AG04449 (cell line): Measurements from ENCODE around the gene OXNAD1.

ENCODE experiments used
- CTCF ChIA-PET: fragments of 350-600 bp; formaldehyde crosslinking; extraction: SDS; loops from one replicate; lab custom pipeline; 2021; ENCODE audit warnings: antibody characterized with exemption; lab: Yijun Ruan, JAX
- POLR2A ChIA-PET: fragments of 400-600, 350-600 bp; formaldehyde crosslinking; extraction: SDS; loops from one replicate; lab custom pipeline; 2020; ENCODE audit warnings: antibody characterized with exemption, inconsistent platforms; lab: Yijun Ruan, JAX
- DNase-seq: peaks from one replicate; pipeline ENCODE4 v3.0.0-alpha.2; 2010; ENCODE audit warnings: low read depth, low spot score
- H3K4me3 ChIP-seq: 2 replicates; pipeline ENCODE4 v1.5.1; 2011; ENCODE audit warnings: low read depth, mild to moderate bottlenecking, control low read depth, low read length
- TF ChIP-seq, protein P1 (sequence below): IDR thresholded peaks from one replicate; pipeline ENCODE4 v1.5.1; 2011; ENCODE audit warnings: mild to moderate bottlenecking, moderate library complexity, low read length, control low read depth, inconsistent platforms; ENCODE audit not compliant: insufficient read depth; ENCODE audit errors: missing control alignments

The OXNAD1 gene

DNA sequence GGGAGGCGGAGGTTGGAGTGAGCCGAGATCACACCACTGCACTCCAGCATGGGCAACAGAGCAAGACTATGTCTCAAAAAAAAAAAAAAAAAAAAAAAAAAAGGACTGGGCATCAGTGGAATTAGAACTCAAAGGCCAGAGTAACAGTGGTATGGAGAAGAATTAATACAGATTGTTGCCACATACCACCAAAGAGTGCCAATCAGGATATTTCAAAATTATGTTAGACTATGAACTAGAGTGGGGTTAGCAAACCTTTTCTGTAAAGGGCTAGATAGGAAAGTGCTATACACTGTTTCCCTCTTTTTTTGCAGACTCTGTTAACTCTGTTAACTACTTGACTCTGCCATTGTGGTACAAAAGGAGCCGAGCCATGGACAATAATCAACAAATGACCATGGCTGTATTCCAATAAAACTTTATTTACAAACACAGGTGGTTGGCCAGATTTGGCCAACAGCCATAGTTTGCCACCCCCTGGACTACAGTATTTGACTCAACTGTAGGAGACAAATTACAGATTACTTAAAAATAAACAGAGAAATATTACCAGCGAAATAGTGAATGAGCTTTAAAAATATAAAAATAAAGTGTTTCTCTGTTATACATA lies 28.9 kb upstream of the OXNAD1 start:
- ChIA-PET POLR2A (no interaction called here), CTCF (interaction anchor here (1.4 kb wide), 1 partner anchor 187 kb away, joined by 5 read pairs; no protein-coding TSS in a partner anchor)
- no peak overlapping the region for H3K4me3 ChIP-seq
- no peak for DNase-seq
- TF ChIP-seq, protein P1, sequence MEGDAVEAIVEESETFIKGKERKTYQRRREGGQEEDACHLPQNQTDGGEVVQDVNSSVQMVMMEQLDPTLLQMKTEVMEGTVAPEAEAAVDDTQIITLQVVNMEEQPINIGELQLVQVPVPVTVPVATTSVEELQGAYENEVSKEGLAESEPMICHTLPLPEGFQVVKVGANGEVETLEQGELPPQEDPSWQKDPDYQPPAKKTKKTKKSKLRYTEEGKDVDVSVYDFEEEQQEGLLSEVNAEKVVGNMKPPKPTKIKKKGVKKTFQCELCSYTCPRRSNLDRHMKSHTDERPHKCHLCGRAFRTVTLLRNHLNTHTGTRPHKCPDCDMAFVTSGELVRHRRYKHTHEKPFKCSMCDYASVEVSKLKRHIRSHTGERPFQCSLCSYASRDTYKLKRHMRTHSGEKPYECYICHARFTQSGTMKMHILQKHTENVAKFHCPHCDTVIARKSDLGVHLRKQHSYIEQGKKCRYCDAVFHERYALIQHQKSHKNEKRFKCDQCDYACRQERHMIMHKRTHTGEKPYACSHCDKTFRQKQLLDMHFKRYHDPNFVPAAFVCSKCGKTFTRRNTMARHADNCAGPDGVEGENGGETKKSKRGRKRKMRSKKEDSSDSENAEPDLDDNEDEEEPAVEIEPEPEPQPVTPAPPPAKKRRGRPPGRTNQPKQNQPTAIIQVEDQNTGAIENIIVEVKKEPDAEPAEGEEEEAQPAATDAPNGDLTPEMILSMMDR, result no peak

DNA sequence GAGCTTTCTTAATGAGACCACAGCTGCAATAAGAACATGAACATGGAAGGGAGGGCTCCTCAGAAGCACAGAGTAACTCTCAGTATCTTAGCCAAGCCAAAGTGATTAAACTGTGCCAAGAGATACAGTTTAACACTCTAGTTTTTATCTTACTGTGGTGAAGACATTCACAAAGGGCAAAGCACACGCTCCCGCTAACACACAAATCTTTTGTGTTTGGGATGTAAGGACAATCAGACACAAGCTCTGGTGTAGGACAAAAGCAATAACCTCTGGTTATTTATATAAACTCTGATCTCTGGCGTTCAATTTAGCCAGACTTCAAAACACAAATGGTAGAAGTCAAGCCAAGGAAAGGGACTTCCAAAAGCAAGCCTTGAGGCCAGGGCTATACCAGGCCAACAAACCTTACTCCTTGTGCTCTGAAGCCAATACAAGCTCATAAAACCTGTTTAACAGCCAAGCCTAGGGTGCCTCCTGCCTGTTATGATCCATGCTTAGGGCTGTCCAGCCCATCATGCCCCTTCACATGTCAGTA lies 28.1 kb upstream of the OXNAD1 start:
- TF ChIP-seq, protein P1, result no peak
- no peak overlapping the region for H3K4me3 ChIP-seq
- POLR2A ChIA-PET, result interaction anchor here (1.0 kb wide), 1 partner anchor 18 kb away, joined by 3 read pairs; no protein-coding TSS in a partner anchor
- no peak for DNase-seq
- CTCF ChIA-PET, result interaction anchor here (0.7 to 1.4 kb wide), 2 partner anchors 63 to 188 kb away, joined by 3 to 5 read pairs; partner anchors contain the start of gene GALNT15

DNA sequence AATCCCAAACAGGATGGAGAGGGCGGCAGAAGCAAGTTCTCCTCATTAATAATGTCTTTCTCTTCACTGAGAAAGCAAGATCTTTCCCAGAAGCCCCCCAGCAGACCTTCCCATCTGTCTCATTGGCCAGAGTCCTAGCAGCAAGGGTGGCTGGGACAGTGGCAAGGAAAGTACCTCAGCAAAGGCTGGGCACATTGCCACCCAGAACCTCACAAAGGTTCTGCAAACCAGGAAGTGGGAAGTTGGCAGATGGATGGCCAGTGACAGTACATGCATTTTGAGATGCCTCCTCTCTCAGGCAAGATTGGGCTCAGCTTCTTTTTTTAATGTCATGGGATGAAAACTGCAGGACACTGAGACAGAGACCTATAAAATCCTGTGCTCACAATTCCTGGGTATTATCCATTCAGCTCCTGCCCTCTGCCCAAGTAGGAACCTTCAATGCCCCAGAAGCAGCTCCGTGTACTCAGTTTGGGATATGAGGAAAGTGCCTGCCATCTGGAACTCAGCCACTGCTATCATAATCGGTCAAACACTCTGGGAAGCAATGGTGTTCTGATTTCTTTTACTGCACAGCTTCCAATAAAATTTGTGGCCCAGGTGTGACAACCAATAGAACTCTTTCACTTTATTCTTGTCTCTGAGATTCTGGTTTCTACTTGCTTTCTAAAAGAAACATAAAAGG lies 25.8 kb upstream of the OXNAD1 start:
- ChIA-PET CTCF (no interaction called here), POLR2A (no interaction called here)
- no peak overlapping the region for H3K4me3 ChIP-seq
- DNase-seq, result no peak
- TF ChIP-seq, protein P1, result no peak

DNA sequence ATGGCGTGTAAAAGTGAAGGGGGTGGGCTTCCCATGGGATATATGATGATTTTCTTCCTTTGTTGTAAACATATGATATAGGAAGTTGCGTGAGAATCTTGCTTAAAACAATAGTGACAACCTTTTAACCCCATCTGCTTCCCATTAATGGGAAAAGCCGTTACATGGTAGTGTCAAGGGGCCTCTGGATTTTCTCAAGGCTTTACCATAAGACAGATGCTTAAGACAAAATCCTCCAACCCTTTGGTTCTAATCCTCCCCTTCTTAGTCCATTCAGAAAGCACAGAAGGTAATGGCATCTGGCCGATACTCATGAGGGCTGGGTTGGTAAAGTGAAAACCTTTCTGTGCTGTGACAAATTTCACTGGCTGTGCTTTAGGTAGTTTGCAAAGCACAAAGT lies 25.2 kb upstream of the OXNAD1 start:
- DNase-seq, result no peak
- CTCF ChIA-PET, result interaction anchor here (1.7 kb wide), 1 partner anchor 424 kb away, joined by 4 read pairs; no protein-coding TSS in a partner anchor
- POLR2A ChIA-PET, result no interaction called here

DNA sequence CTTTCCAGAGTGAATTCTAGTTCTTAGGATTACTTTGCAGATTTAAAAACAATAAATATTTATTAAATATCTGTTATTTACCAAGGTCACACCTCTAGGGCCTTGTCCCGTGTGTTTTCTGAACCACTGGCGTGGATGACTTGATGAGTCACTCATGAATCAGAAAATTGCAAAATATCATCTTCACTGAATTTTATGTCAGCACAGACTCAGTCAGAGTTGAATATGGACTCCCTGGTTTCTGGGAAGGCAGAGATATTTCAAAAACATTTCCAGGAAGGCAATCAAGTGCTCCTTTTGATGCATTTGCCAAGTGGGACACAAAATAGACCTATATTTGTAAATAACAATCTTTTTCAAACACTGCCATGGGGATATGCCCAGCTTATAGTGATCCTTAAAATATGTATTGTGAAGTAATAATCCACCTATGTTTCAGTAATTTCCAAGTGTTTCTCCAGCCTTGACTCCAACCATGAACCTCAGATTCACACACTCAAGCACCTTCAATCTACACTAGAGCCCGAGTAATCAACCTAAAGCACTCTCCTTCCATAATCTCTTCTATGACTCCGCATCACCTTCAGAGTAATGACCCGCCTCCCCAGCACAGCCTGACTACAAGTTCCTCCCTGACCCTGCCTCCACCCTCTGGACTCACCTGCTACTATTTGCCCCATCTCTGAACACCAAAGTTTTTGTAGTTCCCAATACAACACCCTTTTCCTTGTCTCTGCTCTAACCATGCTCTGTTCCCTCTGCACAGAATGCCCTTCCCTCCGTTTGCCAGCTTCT lies 24.6 kb upstream of the OXNAD1 start:
- H3K4me3 ChIP-seq, result no peak overlapping the region
- peak; percentile 34 for DNase-seq
- CTCF ChIA-PET, result interaction anchor here (0.7 to 4.7 kb wide), 6 partner anchors 12 to 1133 kb away, joined by 3 to 86 read pairs (median 3); no protein-coding TSS in a partner anchor
- POLR2A ChIA-PET, result no interaction called here
- TF ChIP-seq, protein P1, result no peak

More for the DNA sequence above, 25.2 kb upstream of the OXNAD1 start:
- no peak overlapping the region for H3K4me3 ChIP-seq
- TF ChIP-seq, protein P1, result no peak
